ENCODE measurements around the gene TCTN2.

The TCTN2 gene

DNA sequence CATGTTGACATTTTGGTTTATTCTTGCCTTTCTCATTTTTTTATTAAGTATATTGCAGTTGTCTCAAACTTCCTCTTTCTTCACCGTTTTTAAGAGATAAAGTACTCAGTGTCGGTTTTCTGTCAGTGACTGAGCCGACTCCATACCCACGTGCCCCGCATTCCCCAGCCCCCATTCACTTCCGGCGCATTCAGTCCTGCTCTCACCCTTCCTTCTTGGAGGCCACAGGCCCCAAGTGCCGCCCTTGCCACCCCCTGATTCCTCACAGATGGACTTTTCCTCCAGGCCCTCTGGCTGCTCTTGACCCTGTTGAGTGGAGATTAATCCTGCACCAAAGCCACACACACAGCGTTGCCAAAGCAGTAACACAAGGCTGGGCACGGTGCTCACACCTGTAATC, 72.1 kb downstream of the TCTN2 start:
- no peak for DNase-seq

DNA sequence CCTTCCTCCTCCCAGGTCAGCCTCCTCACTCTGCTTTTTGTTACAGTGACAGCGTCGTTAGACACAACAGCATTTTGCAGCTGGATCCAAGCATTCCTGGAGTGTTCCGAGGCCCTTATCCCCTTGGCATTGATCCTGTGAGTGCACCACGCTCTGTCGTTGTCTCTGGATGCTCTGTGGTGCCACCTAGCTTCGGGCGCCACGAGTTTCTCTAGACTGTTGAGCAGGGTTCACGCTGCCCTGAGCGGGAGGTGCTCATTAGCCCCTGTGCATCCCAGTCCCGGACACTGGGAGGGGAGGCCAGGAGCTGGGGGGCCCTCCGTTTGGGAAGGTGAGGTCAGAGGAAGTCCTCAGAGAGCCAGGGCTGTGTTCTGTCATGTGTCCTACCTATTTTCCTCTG, 73.9 kb downstream of the TCTN2 start:
- peak in 1 of 2 experiments; percentile 37 for DNase-seq

DNA sequence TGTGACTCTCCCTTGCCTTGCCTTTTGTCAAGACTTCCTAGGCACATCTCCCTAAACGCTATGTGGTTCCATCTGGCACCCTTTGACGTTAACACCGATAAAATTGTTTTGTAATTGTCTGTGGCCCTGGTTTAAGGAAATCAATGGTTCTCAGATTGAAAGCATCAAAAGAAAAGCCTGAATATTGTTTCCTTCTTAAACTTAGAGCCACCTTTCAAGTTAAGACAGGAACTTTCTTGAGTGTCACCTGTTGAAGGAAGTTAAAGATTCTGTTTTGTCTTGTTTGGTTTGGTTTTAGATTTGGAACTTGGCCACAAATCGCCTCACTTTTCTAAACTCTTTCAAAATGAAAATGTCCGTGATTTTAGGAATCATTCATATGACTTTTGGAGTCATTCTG, 76.4 kb downstream of the TCTN2 start:
- DNase-seq, result no peak

DNA sequence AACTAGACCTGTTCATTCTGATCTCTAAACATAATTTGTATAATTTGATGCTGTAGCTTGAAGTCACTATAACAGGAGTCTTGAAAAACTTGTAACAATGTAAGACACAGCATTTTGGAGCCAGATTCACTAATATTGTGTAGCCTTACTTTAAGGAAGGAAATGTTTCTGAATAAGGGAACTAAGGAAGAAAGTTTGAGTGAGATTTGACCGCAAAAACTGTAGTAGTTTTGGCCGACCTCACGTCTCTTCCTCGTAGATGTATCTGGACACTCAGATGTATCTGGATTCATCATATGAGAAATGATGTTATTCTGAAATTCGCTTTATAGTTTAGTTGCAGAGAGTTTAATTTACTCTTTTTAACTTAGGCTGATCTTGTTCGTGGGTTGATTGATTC, 77.2 kb downstream of the TCTN2 start:
- DNase-seq, result no peak

DNA sequence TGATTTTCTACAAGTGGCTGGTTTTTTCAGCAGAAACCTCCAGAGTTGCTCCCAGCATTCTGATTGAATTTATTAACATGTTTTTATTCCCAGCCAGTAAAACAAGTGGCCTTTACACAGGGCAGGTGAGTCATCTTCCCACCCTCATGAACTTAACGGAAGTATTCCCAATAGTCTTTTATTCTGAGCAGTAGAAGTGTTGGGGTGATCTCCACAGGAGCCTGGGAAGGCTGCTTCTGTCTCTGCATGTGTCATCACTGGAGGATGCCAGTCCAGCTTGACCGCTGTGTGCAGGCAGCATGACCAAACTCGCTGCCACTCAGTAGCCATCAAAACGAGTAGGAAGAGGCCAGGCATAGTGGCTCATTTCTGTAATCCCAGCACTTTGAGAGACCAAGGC, 77.7 kb downstream of the TCTN2 start:
- no peak for DNase-seq

DNA sequence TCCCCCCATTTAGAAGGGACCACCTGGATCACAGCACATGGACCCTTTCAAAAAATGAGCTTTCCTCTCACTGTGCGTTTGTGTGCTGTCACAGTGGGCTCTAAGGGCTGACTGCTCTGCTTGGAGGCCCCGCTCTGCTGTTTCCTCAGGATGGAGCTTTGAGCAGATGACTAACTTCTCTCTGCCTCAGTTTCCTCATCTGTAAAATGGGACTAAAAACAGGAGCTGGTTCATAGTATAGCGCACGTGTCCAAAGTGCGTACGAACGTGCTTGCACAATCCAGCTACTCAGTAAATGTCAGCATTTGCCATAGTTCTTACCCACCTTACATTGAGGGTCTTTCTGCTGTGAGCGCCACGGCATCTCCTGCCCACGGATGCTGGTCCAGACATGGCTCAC, 78.4 kb downstream of the TCTN2 start:
- DNase-seq, result no peak

DNA sequence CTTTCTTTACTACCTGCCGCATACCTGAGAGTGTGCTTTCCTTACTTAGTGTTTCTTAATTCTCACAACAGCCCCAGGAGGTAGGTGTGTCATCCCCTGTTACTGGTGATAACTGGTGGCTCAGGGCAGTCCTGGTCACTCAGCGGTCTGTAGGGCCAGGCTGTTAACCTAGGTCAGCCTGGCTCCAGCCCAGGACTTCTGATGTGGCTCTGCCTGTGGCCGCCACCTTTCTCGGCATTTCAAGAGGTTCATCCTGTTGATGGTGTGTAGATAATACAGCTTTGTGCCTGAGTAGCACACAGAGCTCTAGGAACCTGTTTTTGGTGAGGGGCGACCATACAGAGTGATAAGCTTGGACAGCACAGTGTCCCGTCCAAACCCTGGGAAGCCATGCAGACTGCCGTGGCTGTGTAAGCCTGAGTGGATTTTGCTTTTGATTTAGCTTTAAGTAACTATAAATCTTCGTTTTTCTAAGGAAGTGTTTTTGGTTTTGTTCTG, 79.3 kb downstream of the TCTN2 start:
- no peak for DNase-seq

DNA sequence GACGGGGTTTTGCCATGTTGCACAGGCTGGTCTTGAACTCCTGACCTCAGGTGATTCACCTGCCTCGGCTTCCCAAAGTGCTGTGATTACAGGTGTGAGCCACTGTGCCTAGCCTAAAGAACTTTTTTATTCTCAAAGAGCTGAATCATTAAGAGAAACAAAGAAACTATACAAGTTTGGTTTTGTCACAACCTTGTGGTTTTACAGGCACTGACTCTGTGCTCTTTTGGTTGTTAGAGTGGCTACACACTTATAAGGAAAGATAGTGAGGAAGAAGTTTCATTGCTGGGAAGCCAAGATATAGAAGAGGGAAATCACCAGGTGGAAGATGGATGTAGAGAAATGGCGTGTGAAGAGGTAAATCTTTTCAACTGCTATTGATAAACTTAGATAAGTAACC, 81.1 kb downstream of the TCTN2 start:
- DNase-seq, result no peak

DNA sequence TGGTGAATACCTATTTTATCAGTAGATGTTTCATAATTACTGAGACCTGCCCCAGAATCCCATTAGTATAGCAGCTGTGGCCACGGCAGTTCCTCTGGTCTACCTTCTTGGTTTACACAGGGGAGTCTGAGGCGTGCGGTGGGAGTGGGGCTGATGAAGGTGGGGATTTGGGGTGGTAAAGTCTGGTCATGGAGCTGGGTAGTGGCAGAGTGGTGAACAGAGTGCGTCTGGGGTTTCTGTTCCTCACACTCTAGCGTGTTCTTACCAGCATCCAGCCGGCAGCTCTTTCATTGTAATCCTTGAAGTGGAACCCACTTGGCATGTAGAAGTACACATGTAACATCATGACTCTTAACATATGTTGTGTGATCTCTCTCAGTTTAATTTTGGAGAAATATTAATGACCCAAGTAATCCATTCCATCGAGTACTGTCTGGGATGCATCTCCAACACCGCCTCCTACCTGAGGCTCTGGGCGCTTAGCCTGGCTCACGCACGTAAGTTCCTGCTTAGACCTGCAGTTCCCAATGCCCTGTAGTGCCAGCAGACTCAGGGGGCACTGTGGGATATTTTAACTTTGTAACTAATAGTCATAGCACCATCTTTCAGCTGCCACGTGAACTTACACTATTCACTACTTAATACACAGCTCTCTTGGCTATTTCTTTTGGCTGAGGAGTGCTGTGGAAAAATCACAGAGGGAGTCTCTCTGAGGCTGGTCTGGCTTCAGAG, 83.3 kb downstream of the TCTN2 start:
- peak in 1 of 2 experiments; percentile 3 for DNase-seq

DNA sequence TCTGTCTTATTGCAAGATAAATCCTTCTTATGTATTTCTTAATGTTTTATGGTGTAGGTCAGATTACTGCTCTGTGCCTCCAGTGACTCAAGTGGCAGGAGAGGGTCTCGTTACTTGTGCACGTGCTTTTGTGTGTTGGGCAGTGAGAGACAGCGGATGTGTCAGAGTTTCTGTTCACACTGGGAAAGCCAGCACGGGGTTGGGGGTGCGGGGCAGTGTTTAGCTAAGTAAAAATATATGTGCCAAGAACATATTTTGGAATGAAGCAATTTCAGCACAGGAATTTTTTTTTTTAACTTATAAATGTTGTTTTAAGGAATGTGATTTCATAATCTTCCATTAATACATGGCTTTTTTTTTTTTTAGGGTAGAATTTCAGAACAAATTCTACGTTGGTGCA, 86.6 kb downstream of the TCTN2 start:
- DNase-seq, result no peak
